GM23248 (cell line): Measurements from ENCODE around the gene TMEM41A.

Source experiments
- EZH2 ChIP-seq: fragments of 200-600 bp; sonication (generic); IDR thresholded peaks from 2 replicates; pipeline ENCODE4 v1.6.1; 2018; ENCODE audit warnings: antibody characterized with exemption, mild to moderate bottlenecking; ENCODE audit not compliant: insufficient read depth, poor library complexity, severe bottlenecking
- EZH2phosphoT487 ChIP-seq: fragments of 200-600 bp; sonication (generic); IDR thresholded peaks from 2 replicates; pipeline ENCODE4 v1.6.1; 2018; ENCODE audit warnings: antibody characterized with exemption, moderate library complexity, mild to moderate bottlenecking, low read depth; ENCODE audit not compliant: insufficient read depth

DNA sequence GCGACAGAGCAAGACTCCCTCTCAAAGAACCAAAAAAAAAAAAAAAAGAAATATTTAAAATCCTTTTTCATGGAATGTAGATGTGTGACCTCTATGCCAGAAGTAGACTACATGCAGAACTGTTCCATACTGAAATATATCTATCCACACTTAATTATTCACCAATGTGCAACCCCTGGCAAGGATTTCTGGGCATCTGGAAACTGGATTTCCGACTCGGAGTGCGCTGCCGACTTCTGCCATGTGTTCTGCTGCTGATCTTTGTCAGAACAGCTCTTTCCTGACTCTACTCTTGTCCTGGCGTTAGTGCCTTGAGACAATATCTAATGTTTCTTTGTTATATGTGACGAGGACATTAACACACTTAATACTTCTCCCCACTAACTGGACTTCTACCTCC, 41.9 kb upstream of the TMEM41A start:
- TF ChIP-seq EZH2 (no peak), EZH2phosphoT487 (no peak)
